OCI-LY7 (cell line): Measurements from ENCODE around the gene STYXL1. TPM values are rescaled to one million over a fixed set of nuclear protein-coding genes. Genes with fewer than 3 reads are reported as not detected.
A peak's percentile ranks its signal among the peaks of the same experiment; 100 is the strongest.

Source experiments
- BruUV-seq: library from RNA; stranded (reverse); fragments of 400-500 nt; replicated peaks from 2 replicates; lab custom pipeline; 2021; lab: Mats Ljungman, UMichigan
- CTCF ChIA-PET: fragments of 300-600 bp; sonication (Branson Sonifier 250); formaldehyde crosslinking; loops from one replicate; lab custom pipeline; 2022; ENCODE audit warnings: antibody characterized with exemption; ENCODE audit not compliant: unreplicated experiment; lab: Charles Lee
- POLR2A ChIA-PET: fragments of 300-600 bp; sonication (Branson Sonifier 250); formaldehyde crosslinking; loops from one replicate; lab custom pipeline; 2022; ENCODE audit warnings: antibody characterized with exemption; lab: Charles Lee
- DNase-seq: peaks from one replicate; pipeline ENCODE4 v3.0.0-alpha.2; 2015; ENCODE audit warnings: low spot score
- H2AFZ ChIP-seq: fragments of 200-600 bp; sonication (generic), shearing (Covaris generic); 2 replicates; pipeline ENCODE4 v1.6.1; 2014; ENCODE audit warnings: mild to moderate bottlenecking, antibody characterized with exemption, low read length, moderate library complexity
- H3K27ac ChIP-seq: fragments of 200-600 bp; sonication (generic); 2 replicates; pipeline ENCODE4 v1.5.1; 2014; ENCODE audit warnings: mixed run types, low read depth, mild to moderate bottlenecking, moderate library complexity, low read length, inconsistent platforms; ENCODE audit not compliant: poor library complexity, severe bottlenecking
- H3K36me3 ChIP-seq: fragments of 200-600 bp; sonication (generic); 2 replicates; pipeline ENCODE4 v1.6.1; 2014; ENCODE audit warnings: mild to moderate bottlenecking, antibody characterized with exemption, low read length, moderate library complexity, mixed read lengths; ENCODE audit not compliant: insufficient read depth
- H3K4me1 ChIP-seq: fragments of 200-600 bp; sonication (generic); 2 replicates; pipeline ENCODE4 v1.5.1; 2014; ENCODE audit warnings: mild to moderate bottlenecking, low read length; ENCODE audit not compliant: insufficient read depth, poor library complexity, severe bottlenecking
- H3K4me2 ChIP-seq: fragments of 200-600 bp; sonication (generic); 2 replicates; pipeline ENCODE4 v1.6.1; 2014; ENCODE audit warnings: mild to moderate bottlenecking, low read length
- H3K4me3 ChIP-seq: fragments of 200-600 bp; sonication (generic); 2 replicates; pipeline ENCODE4 v1.5.1; 2014; ENCODE audit warnings: mild to moderate bottlenecking, low read depth, low read length; ENCODE audit not compliant: poor library complexity, severe bottlenecking
- H3K79me2 ChIP-seq: fragments of 200-600 bp; sonication (generic); 2 replicates; pipeline ENCODE4 v1.6.1; 2016; ENCODE audit warnings: low read depth, mild to moderate bottlenecking, low read length, moderate library complexity, mixed read lengths; ENCODE audit not compliant: insufficient read depth
- H3K9me2 ChIP-seq: fragments of 200-600 bp; sonication (generic); 2 replicates; pipeline ENCODE4 v1.6.1; 2016; ENCODE audit warnings: mild to moderate bottlenecking, low read length, mixed read lengths; ENCODE audit not compliant: insufficient read depth
- H3K9me3 ChIP-seq: fragments of 200-600 bp; sonication (generic); 2 replicates; pipeline ENCODE4 v1.6.1; 2014; ENCODE audit warnings: mild to moderate bottlenecking, mixed run types, low read length, mixed read lengths
- H4K20me1 ChIP-seq: fragments of 200-600 bp; sonication (generic); 2 replicates; pipeline ENCODE4 v1.6.1; 2014; ENCODE audit warnings: mild to moderate bottlenecking, antibody characterized with exemption, low read length, moderate library complexity, mixed read lengths; ENCODE audit not compliant: insufficient read depth
- CTCF ChIP-seq: fragments of 200-600 bp; sonication (generic); conservative IDR thresholded peaks from 2 replicates; pipeline ENCODE4 v1.5.1; 2014; ENCODE audit warnings: mild to moderate bottlenecking, antibody characterized with exemption, low read length, moderate library complexity, mixed read lengths
- EZH2phosphoT487 ChIP-seq: fragments of 200-600 bp; sonication (generic); IDR thresholded peaks from 2 replicates; pipeline ENCODE4 v1.6.1; 2018; ENCODE audit warnings: low read depth, borderline replicate concordance, mild to moderate bottlenecking, mixed run types, antibody characterized with exemption, low read length, moderate library complexity, mixed read lengths
- intact Hi-C: fragments of 100-400 bp; cut with micrococcal nuclease; formaldehyde crosslinking; loops from one replicate; pipeline ENCODE4 v1.10.0; 2022; ENCODE audit not compliant: unreplicated experiment
- total RNA-seq, 2 experiments: library from RNA; depleted of rRNA in 1 of 2; stranded (reverse); fragments of >200 nt in 1 of 2; shearing (Covaris generic) in 1 of 2; gene quantifications; 2 replicates each; pipeline ENCODE4 v1.2.3, GENCODE V29; 2014 to 2022

Gene STYXL1
- total RNA-seq, 2 experiments from 2014 or later, result 27.6 to 37.4 TPM

- intact Hi-C loops, result no loop called here
Measured at GRCh38 chr7:75993689-75994387, 54.0 kb downstream of the STYXL1 start.

GRCh38 chr7:75992083-75992755 is 55.6 kb downstream of the STYXL1 start:
- no peaks in the 10 kb centered on the region for H3K9me3 ChIP-seq
- H3K4me1 ChIP-seq, result peaks cover 5% of the 10 kb centered on the region
- H4K20me1 ChIP-seq, result no peaks in the 10 kb centered on the region
- H3K27ac ChIP-seq, result no peak overlapping the region
- no peak for TF ChIP-seq EZH2phosphoT487
- TF ChIP-seq CTCF, result no peak
- H3K9me2 ChIP-seq, result no peaks in the 10 kb centered on the region
- intact Hi-C loops, result no loop called here
- ChIA-PET POLR2A (no interaction called here), CTCF (no interaction called here)
- no peaks in the 10 kb centered on the region for H3K36me3 ChIP-seq
- H3K4me3 ChIP-seq, result no peak overlapping the region
- H3K4me2 ChIP-seq, result no peak overlapping the region
- no TSS peak for BruUV-seq
- no peak for DNase-seq
- no peak overlapping the region for H2AFZ ChIP-seq
- no peaks in the 10 kb centered on the region for H3K79me2 ChIP-seq

More at GRCh38 chr7:75993689-75994387, 54.0 kb downstream of the STYXL1 start:
- ChIA-PET POLR2A (interaction anchor here (0.5 kb wide), 1 partner anchor 363 kb away, joined by 3 read pairs; no protein-coding TSS in a partner anchor), CTCF (no interaction called here)
- Histone ChIP-seq H3K4me2 (peak overlapping the region; percentile 94), H3K9me2 (no peaks in the 10 kb centered on the region), H3K4me3 (peak overlapping the region; percentile 94), H3K9me3 (no peaks in the 10 kb centered on the region), H3K4me1 (peaks cover 5% of the 10 kb centered on the region), H4K20me1 (no peaks in the 10 kb centered on the region), H3K36me3 (no peaks in the 10 kb centered on the region), H3K27ac (no peak overlapping the region), H3K79me2 (no peaks in the 10 kb centered on the region), H2AFZ (peak overlapping the region; percentile 88)
- BruUV-seq, result no TSS peak
- no peak for DNase-seq
- TF ChIP-seq EZH2phosphoT487, result no peak

- Histone ChIP-seq H3K36me3 (no peaks in the 10 kb centered on the region), H3K79me2 (no peaks in the 10 kb centered on the region), H3K4me3 (no peak overlapping the region), H3K9me2 (no peaks in the 10 kb centered on the region), H3K4me2 (no peak overlapping the region), H3K9me3 (no peaks in the 10 kb centered on the region), H3K4me1 (peaks cover 5% of the 10 kb centered on the region), H3K27ac (no peak overlapping the region), H2AFZ (no peak overlapping the region), H4K20me1 (no peaks in the 10 kb centered on the region)
- DNase-seq, result no peak
- intact Hi-C loops, result no loop called here
- no TSS peak for BruUV-seq
- TF ChIP-seq CTCF (no peak), EZH2phosphoT487 (no peak)
- ChIA-PET POLR2A (no interaction called here), CTCF (no interaction called here)
Measured at GRCh38 chr7:75991531-75992082, 56.2 kb downstream of the STYXL1 start.
